NCI-H187 treated with DMSO at 0.1 percent for 48 hours (cell line): ENCODE data around the gene FUOM.

Experiments
- DNase-seq: peaks from one replicate; lab custom pipeline; 2025; lab: John Stamatoyannopoulos, UW

Gene FUOM

GRCh38 chr10:133357285-133358161, at the start of gene FUOM:
Gene FUOM, minus strand, starts transcription at chr10:133358019. Its CDS starts 12 bp downstream, at chr10:133358007.
- no peak for DNase-seq

GRCh38 chr10:133405844-133406527, 48.2 kb upstream of the FUOM start:
- no peak for DNase-seq

- no peak for DNase-seq
Measured at GRCh38 chr10:133405272-133405671, 47.5 kb upstream of the FUOM start.

GRCh38 chr10:133403784-133404183, 46.0 kb upstream of the FUOM start:
- no peak for DNase-seq

- no peak for DNase-seq
Measured at GRCh38 chr10:133403359-133403758, 45.5 kb upstream of the FUOM start.

- no peak for DNase-seq
Measured at GRCh38 chr10:133401981-133402725, 44.3 kb upstream of the FUOM start.

GRCh38 chr10:133401500-133401899, 43.7 kb upstream of the FUOM start:
- no peak for DNase-seq

- no peak for DNase-seq
Measured at GRCh38 chr10:133400624-133401424, 43.0 kb upstream of the FUOM start.

GRCh38 chr10:133399123-133399601, 41.3 kb upstream of the FUOM start:
- DNase-seq = no peak

GRCh38 chr10:133397938-133398337, 40.1 kb upstream of the FUOM start:
- no peak for DNase-seq

GRCh38 chr10:133396035-133396624, 38.3 kb upstream of the FUOM start:
- DNase-seq = no peak

- no peak for DNase-seq
Measured at GRCh38 chr10:133394801-133395221, 37.0 kb upstream of the FUOM start.

- no peak for DNase-seq
Measured at GRCh38 chr10:133394064-133394663, 36.3 kb upstream of the FUOM start, which contains the start of gene MTG1. Gene MTG1, plus strand, starts transcription at chr10:133394157. Its CDS starts 64 bp downstream, at chr10:133394221.

GRCh38 chr10:133393401-133394063, 35.7 kb upstream of the FUOM start:
- no peak for DNase-seq

GRCh38 chr10:133391761-133392518, 34.1 kb upstream of the FUOM start:
- DNase-seq = no peak

- no peak for DNase-seq
Measured at GRCh38 chr10:133391249-133391635, 33.4 kb upstream of the FUOM start.

- no peak for DNase-seq
Measured at GRCh38 chr10:133390597-133391248, 32.9 kb upstream of the FUOM start.

- no peak for DNase-seq
Measured at GRCh38 chr10:133388973-133389818, 31.4 kb upstream of the FUOM start.
